HG02840 (cell line): ENCODE results near the gene PGBD1.

Experiments
- ATAC-seq: cut with Tn5 transposase; IDR thresholded peaks from one replicate; pipeline ENCODE4 v1.9.1; 2021; ENCODE audit warnings: mild to moderate bottlenecking, moderate library complexity, moderate number of reproducible peaks; ENCODE audit not compliant: unreplicated experiment, low FRiP score

Gene PGBD1, protein sequence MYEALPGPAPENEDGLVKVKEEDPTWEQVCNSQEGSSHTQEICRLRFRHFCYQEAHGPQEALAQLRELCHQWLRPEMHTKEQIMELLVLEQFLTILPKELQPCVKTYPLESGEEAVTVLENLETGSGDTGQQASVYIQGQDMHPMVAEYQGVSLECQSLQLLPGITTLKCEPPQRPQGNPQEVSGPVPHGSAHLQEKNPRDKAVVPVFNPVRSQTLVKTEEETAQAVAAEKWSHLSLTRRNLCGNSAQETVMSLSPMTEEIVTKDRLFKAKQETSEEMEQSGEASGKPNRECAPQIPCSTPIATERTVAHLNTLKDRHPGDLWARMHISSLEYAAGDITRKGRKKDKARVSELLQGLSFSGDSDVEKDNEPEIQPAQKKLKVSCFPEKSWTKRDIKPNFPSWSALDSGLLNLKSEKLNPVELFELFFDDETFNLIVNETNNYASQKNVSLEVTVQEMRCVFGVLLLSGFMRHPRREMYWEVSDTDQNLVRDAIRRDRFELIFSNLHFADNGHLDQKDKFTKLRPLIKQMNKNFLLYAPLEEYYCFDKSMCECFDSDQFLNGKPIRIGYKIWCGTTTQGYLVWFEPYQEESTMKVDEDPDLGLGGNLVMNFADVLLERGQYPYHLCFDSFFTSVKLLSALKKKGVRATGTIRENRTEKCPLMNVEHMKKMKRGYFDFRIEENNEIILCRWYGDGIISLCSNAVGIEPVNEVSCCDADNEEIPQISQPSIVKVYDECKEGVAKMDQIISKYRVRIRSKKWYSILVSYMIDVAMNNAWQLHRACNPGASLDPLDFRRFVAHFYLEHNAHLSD

DNA sequence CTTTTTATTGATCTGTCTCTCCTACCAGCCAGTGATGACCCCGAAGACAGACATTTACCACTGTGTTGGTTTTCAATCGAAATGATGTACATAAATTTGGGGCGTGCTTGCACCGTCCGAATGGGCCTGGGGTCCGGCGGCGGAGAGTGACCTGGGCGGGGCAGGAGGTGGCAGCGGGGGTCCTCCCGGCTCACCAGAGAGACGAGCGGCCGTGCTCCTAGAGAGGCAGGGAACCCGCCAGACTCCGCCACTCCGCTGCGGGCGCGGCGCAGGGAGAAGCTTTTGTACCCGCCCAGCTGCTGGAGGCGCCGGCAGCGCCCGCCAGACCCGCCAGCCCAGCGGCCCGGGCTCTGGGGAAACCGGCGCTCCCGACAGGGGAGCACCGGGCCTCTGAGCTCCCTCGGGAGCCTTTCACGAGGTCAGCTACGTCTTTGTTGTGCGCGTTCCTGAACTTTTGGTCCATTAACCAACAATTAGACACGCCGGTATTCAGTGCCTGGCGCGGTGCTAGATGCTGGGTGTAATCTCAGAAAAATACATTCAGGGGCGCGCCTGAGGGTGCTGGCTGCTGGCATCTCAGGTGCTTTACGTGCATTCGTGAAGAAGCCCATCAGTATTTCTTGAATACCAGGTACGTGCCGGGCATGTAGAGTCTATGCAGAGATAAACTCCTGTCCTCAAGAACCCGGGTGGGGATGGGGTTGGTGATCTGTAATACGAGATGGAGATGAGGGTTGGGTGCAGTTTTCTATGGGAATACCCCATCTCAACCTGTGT, at the start of gene PGBD1:
Gene PGBD1 (plus strand): TSS at position 285 of the 777 bp plus-strand sequence. CDS start 2,242 bp downstream, outside the sequence.
- ATAC-seq, result peak; percentile 58

DNA sequence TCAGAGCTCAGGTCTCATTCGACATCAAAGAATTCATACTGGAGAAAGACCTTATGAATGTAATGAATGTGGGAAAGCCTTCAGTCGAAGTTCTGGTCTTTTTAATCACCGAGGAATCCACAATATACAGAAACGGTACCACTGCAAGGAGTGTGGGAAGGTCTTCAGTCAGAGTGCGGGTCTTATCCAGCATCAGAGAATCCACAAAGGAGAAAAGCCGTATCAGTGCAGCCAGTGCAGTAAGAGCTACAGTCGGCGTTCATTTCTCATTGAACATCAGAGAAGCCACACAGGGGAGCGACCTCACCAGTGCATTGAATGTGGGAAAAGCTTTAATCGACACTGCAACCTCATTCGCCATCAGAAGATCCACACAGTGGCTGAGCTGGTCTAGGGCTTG, 48.6 kb upstream of the PGBD1 start:
- no peak for ATAC-seq

DNA sequence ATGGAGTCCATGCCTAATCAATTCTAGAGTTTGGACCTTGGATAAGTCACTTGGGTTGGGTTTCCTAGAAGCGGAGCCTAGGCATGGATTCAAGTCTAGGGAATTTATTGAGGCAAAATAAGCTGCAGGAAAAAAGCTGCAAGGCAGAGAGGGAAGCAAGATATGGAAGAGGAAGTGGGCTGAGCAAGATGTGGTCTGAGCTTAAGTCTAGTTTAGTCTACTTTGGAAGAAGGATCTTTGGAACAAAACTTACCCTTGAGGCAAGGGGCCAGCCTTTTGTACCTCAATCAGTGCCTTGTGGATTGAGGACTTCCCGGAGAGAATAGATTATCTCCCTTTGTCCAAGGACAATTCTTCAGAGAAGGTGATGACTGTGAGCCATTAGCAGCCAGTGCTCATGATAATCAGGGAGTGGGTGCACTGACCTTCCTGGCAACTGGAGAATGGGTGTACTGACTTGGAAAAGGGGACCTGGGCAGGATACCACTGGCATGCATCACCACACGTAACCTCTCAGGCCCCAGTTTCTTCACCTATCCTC, 45.4 kb upstream of the PGBD1 start:
- ATAC-seq, result no peak

DNA sequence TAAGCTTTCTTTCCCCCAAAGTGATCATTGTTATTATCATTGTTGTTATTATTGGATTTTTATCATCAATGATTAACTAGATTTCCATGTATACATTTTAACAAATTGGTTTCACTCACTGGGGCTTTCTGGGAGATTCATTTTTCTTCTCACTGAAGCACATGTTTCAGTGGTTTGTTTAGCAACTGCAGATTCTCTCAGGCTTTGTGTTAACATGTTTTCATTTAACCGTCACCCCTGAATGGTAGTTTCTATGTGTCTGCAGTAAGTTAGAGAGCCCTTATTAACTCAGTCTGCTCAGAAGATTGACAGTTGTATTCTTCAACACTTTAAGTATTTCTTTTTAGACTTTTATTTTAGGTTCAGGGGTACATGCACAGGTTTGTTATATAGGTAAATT, 41.7 kb upstream of the PGBD1 start:
- no peak for ATAC-seq

DNA sequence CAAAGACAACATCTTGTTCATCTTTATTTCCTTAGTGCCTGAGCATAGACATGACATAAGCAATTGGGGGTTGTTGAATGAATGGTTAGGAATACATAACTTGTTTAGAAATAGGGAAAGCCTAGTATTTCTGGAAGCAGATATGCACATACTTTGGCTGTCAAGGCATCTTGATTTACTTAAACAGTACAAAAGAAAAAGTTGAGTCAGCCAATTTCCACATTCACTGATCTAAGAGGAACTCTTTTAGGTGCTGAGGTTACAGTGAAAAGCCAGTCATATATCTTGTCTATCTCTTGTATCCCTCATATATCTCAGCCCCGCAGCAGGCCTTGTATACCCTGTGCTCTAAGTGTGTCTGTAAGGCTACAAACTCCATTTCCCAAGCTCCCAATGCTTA, 40.9 kb upstream of the PGBD1 start:
- no peak for ATAC-seq

DNA sequence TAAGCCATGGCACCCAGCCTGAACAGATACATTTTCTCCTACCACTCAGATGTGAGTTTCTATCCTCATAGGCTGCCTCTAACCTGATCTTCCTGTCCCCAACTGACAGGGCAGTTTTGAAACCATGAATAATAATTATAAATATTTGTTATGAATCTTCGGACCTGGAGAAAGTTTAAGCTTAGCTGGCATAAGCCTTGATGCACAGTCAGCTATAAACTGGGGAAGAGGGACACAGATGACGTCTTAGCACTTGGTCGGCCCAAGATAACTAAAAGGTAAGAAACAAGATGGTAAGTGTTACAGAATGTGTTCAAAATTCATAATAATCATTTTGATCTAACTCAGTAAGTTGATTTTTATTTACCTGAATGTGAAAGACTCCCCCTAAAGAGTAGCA, 37.4 kb upstream of the PGBD1 start:
- no peak for ATAC-seq

DNA sequence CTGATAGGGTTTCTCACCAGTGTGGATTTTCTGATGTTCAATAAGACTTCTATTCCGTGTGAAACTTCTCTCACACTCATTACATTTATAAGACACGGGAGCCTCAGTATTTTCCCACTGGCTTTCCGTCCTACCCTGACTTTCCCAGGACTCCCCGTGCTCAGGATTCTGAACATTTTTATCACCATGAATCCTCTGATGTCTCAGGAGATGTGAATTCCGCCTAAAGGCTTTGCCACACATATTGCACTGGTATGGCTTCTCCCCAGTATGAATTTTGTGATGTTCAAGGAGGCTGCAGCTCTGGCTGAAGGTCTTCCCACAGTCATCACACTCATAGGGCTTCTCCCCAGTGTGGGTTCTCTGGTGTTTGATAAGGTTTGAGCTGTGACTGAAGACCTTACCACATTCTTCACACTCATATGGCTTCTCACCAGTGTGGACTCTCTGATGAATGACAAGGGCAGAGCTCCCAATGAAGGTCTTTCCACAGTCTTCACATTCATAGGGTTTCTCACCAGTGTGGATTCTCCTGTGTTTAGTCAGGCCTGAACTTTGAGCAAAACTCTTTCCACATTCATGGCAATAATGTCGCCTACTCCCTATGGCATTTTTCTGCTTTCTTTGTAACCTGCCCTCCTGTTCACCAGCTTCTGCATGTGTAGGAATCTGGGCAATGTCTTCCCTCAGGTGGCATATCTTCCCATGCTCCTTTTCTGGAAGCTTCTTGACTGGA, 36.0 kb upstream of the PGBD1 start:
- no peak for ATAC-seq

DNA sequence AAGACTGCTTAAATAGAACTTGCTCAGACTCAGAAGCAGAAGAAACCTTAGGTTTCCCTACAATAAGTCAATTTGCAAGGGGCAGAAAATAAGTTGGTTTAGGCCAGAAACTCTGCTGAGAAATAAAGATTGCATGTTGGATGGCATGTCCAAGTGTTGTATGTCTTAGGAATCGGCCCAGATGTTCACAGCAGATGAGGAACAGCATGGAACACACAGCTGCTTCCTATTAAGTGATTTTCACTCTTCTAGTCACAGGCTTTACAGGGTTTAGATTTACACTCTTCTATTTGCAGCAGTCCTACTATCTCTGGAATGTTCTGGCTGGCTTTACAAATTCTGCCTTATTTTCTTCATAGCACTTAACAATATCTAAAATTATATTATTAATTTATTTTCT, 32.5 kb upstream of the PGBD1 start:
- ATAC-seq, result no peak

DNA sequence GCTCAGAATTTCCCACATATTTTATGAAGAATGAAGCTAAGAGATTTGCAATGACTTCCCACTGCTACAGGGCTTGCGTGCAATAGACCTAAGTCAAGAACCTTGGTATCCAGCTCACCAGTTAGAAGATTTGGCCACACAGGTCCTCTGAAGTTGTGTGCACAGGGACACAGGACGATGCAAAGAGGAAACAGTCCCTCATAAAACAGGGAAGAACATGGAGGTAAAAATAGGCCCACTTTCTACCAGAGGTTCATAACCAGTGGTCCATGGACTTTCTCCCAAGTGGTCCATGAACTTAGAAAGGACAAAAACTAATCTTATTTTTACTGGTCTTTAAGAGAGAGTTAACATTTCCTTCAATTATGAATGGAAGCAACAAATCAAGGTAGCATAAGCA, 30.6 kb upstream of the PGBD1 start:
- ATAC-seq, result no peak

DNA sequence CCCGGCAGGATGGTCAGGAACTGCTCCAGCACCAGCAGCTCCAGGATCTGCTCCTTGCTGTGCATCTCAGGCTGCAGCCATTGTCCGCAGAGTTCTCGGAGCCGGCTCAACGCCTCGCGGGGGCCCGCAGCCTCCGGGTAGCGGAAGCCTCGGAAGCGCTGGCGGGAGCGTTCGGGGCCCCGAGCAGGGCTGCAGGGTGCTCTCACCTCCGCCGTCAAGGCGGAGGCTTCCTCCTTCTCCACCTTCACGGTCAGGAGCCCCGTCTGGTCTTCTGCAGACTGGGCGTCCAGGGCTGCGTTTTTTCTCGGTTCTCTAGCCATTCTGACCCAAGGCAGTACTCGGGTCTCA, 29.7 kb upstream of the PGBD1 start:
- ATAC-seq, result peak; percentile 39

DNA sequence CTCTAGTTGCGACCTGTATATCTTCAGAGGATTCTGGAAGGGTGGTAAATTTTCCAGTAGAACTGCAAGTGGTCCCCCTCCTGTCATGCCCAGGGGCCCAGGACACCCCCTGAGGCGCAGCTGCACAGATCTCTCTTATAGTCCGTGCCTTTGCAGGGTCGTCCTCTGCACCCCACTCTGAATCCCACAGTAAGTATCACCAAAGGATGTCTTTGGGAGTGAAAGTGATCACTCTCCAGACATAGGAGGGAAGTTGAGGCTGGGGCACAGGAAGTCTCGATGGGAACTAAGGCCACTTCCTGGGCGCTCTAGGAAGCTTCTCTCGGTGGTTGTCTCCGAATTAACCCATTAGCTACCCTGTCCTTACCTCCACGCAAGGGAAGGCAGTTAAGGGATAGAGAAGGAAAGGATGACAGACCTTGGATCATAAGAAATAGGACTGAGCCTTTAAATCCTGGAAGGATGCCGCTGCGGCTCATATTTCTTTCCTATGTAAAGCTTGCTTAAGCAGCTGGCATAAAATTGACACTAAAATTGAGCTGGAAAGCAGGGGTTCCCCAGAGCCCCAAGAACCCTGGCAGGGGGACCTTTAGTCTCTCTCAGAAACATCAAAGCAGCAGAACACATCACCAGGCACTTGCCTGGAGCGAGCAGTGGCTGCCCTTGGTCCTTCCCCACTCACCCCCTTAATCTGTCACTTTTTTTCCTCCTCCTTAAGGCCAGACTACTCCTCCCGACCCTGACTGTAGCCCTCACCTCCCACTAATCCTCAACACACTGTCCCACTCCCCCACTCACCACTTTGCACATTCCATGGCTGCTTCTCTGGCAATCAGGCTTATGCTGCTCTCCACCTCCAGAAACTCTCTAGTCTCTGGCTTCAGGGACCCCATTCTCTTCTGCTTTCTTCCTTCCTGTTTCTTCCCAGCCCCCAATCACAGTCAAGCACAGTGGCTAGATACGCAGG, 29.1 kb upstream of the PGBD1 start, which contains the start of gene ZKSCAN4:
Gene ZKSCAN4 (minus strand): TSS at position 261 of the 967 bp plus-strand sequence. CDS start 289 bp downstream, outside the sequence.
- ATAC-seq, result peak; percentile 84

DNA sequence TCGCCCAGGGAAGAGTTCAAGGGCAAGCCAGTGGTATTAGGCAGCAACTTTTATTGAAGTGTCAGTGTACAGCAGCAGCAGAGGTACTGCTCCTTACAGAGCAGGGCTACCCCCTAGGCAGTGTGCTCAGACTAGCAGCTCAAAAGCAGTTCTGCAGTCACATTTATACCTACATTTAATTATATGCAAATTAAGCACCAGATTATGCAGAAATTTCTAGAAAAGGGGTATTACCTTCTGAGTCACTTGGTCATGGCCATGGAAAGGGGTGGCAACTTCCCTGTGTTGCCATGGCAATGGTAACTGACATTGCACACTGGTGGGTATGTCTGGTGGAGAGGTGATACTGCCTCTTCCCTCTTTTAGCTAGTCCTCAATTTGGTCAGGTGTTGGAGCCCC, 27.3 kb upstream of the PGBD1 start:
- no peak for ATAC-seq

DNA sequence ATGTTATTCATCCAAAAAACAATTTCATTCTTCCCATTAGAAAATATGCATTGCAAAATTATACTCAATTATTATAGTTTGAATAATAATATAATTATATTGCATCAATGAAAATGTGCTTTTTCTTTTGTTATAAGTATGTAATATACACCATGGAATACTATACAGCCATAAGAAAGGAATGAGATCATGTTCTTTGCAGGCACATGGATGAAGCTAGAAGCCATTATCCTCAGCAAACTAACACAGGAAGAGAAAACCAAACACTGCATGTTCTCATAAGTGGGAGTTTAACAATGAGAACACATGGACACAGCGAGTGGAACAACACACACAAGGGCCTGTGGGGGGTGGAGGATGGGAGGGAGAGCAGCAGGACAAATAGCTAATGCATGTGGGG, 24.3 kb upstream of the PGBD1 start:
- ATAC-seq, result no peak

DNA sequence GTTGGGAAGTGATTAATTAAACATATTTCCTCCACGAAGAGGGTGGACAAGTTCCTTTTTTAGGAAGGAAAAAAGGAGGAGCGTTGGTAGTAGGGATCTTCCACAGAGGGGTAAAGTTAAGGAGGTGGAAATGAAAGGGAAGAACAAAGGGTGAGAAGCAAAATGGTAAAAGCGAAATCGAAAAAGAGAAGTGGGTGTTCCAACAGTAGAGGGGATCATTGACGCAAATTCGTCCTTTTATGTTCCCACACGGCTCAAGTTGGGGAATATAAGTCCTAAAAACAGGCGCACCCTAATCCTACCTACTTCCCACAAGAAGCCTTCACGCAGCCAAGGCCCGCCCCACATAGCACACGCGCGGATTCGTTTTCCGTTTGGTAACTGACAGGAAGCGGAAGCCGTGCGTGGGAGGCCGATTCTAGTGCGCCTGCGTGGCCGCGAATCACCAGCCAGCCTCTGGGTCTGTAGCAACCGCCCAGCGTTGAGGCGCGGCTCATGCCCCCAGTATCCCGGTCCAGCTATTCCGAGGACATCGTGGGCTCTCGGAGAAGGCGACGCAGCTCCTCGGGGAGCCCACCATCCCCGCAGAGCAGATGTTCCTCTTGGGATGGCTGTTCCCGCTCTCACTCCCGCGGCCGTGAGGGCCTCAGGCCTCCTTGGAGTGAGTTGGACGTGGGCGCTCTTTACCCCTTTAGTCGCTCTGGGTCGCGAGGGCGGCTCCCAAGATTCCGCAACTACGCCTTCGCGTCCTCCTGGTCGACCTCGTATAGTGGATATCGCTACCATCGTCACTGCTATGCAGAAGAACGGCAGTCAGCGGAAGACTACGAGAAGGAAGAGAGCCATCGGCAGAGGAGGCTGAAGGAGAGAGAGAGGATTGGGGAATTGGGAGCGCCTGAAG, 22.2 kb upstream of the PGBD1 start, which contains the start of gene NKAPL:
Gene NKAPL (plus strand): TSS at position 421 of the 901 bp plus-strand sequence. CDS start 75 bp downstream, at position 496.
- ATAC-seq, result no peak

DNA sequence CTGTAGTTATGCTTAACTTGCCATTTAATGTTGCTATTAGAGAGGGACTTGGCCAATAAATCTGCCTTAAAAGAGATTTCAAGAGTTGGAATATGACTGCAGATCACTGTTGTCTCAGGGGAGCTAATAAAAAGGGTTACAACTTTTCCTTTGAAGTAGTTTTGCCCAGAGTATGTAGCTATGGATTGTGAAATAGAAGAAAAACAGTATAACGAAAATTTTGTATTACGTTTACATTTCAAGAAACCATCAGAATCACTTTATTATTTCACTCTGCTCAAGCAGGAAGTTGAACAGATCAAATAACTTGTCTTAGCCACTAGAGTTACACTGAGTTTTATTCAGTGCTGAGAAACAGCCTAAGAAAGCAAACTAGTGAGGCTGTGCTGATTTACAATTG, 17.4 kb upstream of the PGBD1 start:
- ATAC-seq, result no peak

DNA sequence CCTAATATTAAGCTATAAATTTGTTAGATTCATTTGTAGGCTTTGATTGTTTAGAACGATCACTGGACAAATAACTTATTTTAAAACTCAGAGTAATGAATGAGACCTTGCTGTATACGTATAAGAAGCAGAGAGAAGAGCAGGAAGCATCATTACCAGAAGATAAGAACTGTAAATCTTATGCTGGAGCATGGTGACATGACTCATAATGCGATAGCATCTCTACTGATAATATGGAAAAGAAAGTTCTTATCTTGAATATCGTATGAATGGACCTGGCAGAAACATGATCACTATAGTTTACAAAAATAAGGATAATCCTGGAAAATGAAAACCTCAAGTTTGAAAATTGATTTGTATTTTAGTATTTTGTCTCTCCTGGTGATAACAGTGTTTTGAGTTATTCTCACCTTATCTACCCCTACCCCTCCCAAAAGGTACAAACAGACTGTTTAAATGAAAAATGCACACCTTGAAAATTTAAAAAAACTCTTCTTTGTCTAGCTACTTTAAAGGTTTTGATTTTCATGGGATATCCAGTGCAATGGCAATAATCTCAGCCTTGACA, 16.5 kb upstream of the PGBD1 start:
- ATAC-seq, result no peak

DNA sequence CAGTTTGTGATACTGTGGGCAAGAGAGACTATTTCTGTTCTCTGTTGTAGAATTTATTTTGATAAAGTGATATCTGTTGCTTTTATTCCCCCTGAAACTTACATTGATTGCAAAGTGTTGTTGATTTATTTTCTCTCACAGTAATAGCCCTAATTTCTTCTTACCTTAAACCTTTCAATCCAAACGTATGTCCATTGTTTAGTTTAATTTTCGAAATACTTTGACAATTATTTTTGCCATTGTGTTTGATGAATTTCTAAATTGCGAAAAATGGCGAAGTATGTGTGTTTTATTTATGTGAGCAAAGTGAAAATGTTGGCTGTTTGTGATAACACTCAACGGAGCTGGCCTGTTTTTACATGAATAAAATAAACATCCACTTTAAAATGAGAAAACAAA, 14.8 kb upstream of the PGBD1 start:
- no peak for ATAC-seq
